Medulla oblongata (tissue), 1 donor: ENCODE measurements around the gene C3orf80.
"Not testable (repeated sequence)": the region's sequence is repeated elsewhere in the genome, so short reads cannot be mapped to it uniquely, and the experiment has no call there.

Experiments used
- DNase-seq: peaks from one replicate; pipeline ENCODE4 v3.0.0-alpha.2; 2015; ENCODE audit errors: extremely low spot score

The C3orf80 gene

DNA sequence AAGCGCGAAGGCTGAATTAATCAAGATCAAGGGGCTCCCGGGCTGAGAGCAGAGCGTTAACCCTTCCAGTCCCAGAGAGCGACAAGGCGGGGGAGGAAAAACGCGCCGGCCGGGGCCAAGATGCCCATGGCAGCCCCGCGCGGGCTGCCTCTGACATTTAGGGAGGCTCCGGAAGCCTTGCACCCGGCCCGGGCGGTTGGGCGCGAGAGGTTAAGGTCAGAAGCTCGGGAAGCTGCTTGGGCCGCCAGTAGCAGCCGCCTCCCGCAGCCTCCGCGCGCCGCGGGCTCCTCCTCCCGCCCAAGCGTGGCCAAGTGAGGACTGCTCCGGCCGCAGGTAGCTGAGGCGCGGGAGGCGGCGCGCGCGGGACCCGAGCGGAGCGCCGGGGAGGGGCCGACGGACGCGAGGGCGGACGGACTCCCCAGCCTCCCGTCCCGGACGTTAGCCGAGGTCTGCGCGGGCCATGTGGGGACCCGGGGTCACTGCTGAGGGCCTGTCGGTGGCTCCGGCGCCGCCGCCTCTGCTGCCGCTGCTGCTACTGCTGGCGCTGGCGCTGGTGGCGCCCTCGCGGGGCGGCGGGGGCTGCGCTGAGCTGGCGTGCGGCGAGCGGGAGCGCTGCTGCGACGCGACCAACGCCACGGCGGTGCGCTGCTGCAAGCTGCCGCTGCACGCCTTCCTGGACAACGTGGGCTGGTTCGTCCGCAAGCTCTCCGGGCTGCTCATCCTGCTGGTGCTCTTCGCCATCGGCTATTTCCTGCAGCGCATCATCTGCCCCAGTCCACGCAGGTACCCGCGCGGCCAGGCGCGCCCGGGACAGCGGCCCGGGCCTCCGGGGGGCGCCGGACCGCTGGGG, at the start of gene C3orf80:
C3orf80 (plus strand) TSS at position 247 of the 850 bp plus-strand sequence; CDS start at position 461, 214 bp downstream.
- DNase-seq, result no peak

DNA sequence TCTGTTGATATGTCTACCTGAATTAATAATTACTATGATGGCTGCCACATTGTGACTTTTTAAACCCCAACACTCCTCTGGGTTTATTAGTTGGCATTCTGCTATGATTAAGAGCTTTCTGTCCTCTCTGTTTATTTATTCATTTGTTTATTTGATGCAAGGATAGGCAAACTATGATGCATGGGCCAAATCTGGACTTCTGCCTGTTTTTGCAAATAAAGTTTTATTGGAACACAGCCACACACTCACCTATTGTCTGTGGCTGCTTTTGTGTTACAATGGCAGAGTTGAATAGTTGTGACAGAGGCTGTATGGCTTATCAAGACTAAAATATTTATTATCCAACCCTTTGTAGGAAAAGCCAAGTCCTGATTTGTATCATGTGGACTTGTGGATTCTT, 48.3 kb upstream of the C3orf80 start:
- DNase-seq, result no peak

DNA sequence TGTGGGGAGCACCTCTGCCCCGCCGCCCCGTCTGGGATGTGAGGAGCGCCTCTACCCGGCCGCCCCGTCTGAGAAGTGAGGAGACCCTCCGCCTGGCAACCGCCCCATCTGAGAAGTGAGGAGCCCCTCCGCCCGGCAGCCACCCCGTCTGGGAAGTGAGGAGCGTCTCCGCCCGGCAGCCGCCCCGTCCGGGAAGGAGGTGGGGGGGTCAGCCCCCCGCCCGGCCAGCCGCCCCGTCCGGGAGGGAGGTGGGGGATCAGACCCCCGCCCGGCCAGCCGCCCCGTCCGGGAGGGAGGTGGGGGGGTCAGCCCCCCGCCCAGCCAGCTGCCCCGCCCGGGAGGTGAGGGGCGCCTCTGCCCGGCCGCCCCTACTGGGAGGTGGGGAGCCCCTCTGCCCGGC, 46.6 kb upstream of the C3orf80 start:
- DNase-seq, result not testable (repeated sequence)

DNA sequence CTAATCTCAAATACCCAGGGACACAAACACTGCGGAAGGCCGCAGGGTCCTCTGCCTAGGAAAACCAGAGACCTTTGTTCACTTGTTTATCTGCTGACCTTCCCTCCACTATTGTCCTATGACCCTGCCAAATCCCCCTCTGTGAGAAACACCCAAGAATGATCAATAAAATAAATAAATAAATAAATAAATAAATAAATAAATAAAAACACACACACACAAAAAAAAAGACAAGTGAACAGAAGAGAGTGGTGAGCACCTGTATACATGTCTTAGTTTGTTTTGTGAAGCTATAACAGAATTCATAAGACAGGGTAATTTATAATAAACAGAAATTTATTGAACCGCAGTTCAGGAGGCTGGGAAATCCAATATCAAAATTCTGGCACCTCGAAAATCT, 45.8 kb upstream of the C3orf80 start:
- not testable (repeated sequence) for DNase-seq

DNA sequence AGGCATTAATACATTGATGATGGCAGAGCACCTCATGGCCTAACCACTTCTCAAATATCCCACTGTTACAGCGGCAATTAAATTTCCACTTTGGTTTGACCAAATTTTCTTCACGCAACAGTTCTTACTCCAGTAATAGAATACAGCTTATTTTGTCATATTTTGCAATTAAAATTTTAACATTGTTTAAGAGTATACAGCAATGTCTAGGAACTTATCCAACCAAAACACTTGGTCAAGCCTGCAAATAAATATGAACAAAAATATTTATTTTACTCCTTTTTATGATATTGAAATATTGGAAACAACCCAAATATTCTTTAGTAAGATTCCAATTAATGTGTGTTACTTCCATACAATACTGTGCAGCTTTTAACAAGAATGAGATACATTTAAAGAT, 45.3 kb upstream of the C3orf80 start:
- no peak for DNase-seq

DNA sequence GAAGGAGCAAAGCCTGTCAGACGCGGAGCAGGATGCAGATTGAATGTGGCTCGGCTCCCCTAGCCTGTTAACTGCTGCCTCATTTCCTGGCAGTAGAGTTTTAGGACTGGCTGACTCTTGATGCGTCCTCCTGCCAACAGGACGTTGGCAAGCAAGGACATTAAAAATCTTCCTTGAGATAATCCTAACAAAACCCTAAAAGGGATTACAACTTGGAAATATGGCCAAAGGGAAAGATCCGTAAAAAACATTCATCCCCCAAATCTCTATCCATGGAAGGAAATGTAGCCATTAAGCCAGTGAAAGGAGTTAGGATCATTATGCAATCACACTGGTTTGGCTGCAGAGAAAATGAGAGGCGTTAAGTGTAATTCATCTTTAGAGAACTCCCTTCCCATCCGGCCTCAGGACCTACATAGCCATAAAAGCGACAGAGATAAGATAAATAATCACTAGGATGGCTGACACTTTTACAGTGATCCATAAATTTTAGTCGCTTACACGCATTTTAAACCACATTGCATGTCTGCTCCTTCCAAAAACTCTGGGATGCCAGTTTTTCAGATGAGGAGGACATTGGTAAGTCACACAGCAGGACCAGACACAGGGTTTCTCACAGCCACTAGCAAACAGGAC, 44.5 kb upstream of the C3orf80 start:
- DNase-seq, result peak; percentile 21

DNA sequence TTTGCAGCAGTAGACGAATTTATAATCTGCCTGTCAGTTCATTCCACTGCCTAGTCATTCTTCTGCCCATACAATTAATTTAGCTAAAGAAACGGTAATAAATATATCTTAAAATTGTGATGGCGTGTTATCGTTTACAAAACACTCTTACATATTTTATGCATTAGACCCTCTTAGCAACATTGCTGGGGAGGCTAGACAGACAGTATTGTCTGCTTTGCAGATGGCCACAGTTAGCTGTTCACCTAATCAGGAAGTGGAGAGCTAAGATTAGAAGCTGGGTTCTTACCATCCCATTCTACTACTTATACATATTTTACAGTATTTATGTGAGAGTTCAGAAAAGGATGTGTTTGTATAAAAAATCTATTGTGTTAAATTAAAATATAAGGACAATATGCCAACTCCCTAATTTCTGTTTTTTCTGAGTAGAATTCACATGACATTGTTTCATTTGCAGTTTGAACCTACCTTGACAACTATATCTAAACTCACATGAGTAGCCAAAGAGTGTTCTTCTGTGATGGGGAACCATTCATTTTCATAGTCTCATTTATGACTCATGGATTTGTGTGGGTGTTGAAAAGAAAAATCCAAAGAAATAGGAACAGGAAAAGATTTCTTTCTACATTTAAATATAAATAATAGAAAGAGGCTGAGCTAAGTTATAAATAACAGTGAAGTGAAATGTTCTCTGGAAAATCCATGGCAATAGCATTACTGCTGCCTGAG, 41.7 kb upstream of the C3orf80 start:
- DNase-seq, result no peak

DNA sequence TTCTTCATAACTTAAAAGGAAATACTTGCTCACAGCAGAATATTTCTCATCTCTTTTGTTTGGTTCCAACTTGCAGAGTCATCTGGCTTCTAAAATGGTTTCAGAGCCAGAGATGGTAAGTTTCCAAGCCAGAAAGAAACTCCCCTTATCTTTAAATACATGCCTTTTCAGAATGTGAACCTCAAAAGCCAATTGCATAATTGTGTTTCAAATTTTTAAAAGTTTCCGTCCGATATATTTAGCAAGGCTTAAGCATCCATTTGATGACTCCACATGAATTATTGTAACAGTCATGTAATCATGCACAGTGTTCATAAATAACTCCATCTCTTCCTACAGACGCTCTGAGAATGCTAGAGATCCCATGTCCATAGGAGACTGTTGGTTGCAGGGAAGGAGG, 40.6 kb upstream of the C3orf80 start:
- no peak for DNase-seq

DNA sequence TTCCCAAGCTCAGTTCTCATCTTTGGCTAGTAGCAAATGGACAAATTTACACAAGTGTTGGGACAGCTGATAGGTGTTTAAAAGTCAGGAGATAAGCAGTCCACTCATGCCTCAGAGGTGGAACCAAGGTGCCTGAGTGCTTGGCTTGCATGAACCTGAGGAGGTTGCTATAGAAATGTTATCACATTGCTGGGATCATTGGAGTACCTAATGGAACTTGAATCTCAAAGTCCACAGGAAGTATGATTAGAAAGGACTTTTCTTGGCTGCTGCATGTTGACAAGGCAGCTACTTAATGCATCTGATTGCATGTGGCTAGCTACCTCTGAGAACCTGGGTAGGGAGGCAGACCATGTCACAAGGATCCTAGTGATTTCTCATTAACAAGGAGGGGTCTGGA, 39.5 kb upstream of the C3orf80 start:
- no peak for DNase-seq

DNA sequence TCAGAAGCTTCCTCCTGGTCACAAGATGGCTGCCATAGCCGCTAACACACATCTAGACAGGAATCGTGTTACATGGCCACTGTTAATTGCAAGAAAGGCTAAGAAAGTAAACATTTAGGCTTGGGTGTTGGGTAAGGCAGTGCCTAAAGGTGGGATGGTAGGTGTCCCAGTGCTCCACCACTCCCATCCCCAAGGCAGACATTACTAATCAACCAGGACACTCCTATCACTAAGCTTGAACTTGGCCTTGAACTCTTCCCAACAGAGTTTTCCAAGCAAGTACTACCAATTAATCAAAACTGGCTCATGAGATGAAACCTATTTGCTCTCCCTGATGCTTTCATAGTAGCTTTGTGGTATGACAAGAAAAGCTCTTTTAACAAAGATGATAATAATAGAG, 37.9 kb upstream of the C3orf80 start:
- no peak for DNase-seq

DNA sequence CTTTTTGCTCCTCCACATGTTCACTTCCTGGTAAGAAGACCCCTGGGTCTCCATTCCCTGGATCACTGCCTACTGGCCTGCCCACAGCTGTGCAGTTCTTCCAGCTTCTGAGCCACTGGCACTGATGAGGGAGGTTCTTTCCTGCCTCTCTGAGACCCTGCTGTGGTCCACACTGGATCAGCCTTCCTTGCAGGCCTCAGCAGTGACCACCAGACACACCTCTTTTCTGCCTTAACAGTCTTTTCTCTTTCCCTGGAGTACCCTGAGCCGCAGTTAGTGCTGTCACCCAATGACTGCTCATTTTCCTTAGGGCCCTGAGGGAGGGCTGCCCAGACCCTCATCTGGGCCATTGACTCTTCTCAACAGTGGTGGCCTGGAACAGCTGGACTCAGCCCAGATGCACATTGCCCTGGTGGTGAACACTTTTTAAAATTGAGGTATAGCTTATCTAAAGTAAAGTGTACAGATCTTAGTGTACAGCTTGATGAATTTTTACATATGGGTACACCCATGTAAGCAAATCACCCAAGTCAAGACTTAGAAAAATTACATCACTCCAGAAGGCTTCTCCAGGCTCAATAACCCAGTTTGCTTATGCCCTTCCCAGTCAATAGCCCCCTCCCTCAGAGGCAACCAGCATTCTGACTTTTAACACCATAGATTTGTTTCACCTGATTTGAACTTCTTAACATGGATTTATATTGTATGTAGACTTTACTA, 32.8 kb upstream of the C3orf80 start:
- DNase-seq, result no peak

DNA sequence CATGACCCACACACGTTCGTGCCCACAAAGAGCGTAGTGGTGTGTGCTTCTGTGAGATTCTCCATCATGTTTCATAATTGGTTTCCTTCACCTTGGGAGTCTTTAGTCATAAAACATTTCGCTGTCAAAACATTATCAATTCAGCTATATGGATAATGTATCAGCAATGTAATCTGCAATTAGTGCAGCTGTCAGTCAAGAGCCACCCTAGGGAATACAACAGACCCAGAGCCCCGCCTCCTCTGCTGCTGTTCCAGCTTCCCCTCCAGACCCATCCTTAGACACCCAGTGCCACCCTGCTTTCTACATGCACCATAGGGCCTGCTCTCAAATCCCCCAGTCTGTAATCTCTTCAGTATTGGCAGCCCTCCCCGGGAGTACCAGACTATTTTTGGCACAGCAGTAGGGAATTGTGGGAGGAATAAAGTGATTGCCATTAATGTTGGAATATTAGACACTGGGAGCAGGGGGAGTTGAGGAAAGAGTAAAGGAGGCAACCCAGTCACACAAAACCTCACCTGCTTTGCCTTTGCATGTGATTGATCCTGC, 31.5 kb upstream of the C3orf80 start:
- DNase-seq, result no peak

DNA sequence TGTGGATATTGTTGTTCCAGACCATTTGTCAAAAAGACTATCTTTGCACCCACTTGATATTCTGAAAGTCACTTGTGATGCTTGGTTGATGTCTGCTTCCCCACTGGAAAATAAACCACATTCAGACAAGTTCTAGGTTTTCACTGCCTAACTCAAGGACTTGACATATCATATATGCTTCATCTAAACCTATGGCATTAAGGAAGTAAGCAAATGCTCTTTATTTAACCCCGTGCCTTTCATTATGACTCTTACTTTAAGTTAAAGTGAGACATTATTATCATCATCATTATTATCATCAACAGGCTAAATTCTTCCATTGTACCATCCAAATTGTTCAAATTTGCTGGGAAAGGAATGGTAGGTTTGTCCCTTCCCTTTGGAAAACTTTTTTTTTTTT, 30.8 kb upstream of the C3orf80 start:
- no peak for DNase-seq

DNA sequence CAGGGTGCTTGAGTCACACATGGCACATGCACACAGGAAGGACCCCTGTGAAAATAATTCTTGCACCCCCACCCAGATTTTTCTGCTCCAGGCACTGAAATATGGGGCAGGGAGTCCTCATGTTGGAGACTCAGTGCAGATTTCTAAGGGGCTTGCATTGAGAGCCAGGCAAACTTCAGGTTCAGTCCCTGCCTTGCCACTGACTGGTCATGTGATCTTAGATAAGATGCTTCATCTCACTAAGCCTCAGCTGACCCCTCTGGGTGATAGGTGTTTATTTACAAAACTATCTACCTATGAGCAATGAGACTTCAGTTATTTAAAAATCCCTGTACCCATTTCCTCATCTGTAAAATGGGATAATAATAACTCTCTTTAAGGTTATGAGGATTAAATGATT, 30.1 kb upstream of the C3orf80 start:
- no peak for DNase-seq

DNA sequence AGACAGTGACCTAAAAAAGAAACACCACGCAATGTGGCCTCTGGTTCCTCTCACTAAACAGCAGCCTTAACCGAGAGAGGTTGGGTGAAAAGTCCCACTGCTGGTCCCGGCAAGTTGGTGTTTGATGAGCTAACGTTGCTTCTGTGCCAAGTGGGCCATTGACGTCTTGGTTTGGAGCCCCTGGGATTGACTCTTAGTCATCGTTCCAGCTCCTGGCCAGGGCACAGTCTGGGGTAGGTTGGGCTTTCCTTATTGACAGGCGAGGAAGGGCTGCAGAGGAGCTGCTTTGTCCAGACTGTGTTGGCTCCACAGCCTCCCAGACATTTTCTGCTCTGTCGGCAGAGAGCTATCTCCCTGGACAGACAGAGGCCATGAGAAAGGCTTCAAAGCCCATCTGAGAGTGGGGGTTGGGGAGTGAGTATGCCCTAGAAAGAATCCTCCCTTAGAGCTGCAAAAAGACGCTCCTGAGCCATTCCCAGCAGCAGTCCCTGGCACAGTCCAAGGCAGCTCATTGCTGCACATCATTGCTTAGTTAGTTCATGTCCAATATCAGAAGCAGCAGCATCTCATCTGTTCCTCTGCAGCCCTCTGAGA, 28.6 kb upstream of the C3orf80 start:
- peak; percentile 7 for DNase-seq

DNA sequence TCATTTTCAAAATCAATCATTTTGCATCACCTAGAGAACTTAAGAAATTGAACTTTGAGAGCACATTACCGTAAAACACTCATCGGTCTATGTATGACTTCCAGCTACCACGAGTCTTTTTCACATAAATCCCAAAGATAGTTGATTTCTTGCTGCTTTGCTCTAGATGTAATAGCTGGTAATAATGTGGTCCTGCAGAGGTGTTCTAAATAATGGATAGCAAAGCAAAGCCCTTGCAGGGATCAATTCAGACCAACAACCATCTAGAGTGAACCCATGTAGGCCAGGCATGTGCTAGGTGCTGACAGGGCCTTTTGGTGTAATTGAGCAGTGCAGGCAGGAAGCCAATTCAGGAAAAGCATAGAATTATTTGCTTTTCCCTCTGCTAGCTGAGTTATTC, 26.1 kb upstream of the C3orf80 start:
- no peak for DNase-seq

DNA sequence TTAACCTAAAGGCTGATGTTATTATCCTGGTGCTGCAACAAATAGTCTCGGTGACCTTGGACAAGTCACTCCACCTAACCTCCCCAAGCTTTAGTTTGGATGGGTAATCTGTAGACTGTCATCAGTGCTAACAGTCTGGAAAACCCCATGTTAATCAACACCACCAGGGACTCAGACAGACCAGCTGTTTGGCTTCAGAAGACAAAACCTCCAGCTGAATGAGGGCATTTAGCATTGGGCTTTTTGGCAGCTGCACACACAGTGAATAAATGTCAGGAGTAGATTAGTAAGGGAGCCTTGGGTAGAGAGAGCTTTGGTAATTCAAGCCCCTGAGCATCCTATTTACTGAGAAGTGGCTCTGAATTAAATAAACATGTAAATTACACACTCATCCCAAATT, 24.9 kb upstream of the C3orf80 start:
- DNase-seq, result no peak

DNA sequence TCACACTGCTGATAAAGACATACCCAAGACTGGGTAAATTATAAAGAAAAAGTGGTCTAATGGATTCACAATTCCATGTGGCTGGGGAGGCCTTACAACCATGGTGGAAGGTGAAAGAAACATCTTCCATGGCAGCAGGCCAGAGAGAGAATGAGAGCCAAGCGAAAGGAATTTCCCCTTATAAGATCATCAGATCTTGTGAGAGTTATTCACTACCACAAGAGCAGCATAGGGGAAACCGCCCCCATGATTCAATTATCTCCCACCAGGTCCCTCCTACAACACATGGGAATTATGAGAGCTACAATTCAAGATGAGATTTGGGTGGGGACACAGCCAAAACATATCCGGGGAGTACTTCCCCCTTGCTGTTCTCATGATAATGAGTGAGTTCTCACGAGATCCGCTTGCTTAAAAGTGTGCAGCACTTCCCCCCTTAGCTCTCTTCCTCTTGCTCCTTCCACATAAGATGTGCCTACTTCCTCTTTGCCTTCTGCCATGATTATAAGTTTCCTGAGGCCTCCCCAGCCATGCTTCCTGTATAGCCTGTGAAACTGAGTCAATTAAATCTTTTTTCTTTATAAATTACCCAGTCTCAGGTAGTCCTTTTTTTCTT, 20.7 kb upstream of the C3orf80 start:
- not testable (repeated sequence) for DNase-seq

DNA sequence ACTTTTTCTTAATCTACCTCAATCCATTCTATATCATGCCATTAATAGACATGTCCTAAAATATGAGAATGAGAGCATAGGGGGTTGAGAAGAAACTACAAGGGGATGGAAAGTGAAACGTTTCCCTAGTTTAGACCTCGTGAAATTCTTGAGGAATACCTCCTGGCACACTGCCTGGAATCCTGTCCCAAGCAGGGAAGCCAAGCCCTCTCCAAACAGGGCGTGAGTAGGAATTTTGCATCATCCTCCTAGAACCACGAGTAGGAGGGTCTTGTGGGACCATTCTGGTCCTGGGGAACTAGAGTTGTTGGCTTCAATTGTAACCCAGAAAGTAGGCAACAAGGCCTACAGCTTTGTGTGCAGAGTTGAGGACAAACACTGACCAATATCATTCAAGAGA, 19.6 kb upstream of the C3orf80 start:
- DNase-seq, result no peak

DNA sequence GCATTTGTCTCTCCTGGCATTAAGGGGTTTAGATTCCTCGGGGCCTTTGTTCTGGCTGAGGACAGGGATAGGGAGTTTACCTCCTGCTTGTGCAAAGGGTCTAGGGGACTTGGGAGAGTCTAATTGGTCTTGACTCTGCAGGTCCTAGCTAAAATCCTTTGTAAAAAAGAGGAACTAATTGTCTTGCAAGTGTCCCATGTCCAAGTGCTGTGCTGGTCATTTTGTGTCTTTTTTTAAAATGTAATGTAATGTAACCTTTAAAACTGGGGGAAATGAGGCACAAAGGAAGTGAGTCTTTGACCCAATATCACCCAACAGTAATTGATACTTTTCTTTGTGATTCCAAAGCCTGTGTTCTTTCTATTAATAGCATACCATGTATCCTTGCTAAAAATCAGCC, 14.9 kb upstream of the C3orf80 start:
- DNase-seq, result no peak

DNA sequence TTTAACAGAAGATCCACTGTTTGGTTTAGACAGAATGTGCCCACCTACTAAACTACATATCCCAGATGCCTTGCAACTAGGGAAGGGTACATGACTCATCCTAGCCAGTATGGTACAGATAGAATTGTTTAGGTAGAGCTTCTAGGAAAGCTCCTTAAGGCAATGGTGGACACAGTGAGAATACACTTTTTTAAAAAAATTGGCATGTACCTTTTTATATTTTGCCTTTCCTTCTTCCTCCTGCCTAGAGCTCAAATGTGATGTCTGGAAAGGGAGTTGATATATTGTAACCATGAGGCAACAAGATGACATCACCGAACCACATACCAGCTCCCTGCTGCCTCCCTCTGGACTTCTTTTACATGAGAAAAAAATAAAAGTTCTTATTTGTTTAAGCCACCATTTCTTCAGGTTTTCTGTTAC, 14.4 kb upstream of the C3orf80 start:
- DNase-seq, result no peak
